Prostate gland (tissue), 2 donors: ENCODE results near the gene VKORC1L1. TPM values are rescaled to one million over a fixed set of nuclear protein-coding genes. Genes with fewer than 3 reads are reported as not detected.
"Not testable (repeated sequence)": the region's sequence is repeated elsewhere in the genome, so short reads cannot be mapped to it uniquely, and the experiment has no call there.

Experiments
- DNase-seq: peaks from one replicate; pipeline ENCODE4 v3.0.0-alpha.2; 2019; ENCODE audit warnings: low spot score
- H3K27ac ChIP-seq, 2 donors: fragments of 200-600 bp; sonication (generic); 2 replicates each; pipeline ENCODE4 v1.5.1; 2017 to 2019
- H3K27me3 ChIP-seq: fragments of 200-600 bp; sonication (generic); replicated peaks from 2 replicates; pipeline ENCODE4 v1.5.1; 2019; ENCODE audit not compliant: insufficient read depth
- H3K36me3 ChIP-seq, 2 donors: fragments of 200-600 bp; sonication (generic); 1 replicate in 1 of 2; 2 replicates in 1 of 2; pipeline versions ENCODE4 v1.5.1 to v1.8.1; 2017 to 2019
- H3K4me1 ChIP-seq: fragments of 200-600 bp; sonication (generic); replicated peaks from 2 replicates; pipeline ENCODE4 v1.5.1; 2019
- H3K4me3 ChIP-seq, 2 donors: fragments of 200-600 bp; sonication (generic); 2 replicates each; pipeline ENCODE4 v1.5.1; 2017 to 2019
- H3K9me3 ChIP-seq: fragments of 200-600 bp; sonication (generic); 2 replicates; pipeline ENCODE4 v1.5.1; 2017
- WGBS: methylation state at CpG from one replicate; pipeline ENCODE4 v1.1.5; 2018; 5-methylcytosine and 5-hydroxymethylcytosine counted together
- intact Hi-C: fragments of 100-400 bp; cut with DNase I; formaldehyde crosslinking; loops from one replicate; pipeline ENCODE4 v1.14.2; 2022
- total RNA-seq, 2 donors: library from RNA; depleted of rRNA; stranded (reverse); fragments of >200 nt; gene quantifications; one replicate each; pipeline ENCODE4 v1.1.0, GENCODE V29; 2016

VKORC1L1 gene
- total RNA-seq, 2 donors from 2014 or later: 10.7 to 17.3 TPM

DNA sequence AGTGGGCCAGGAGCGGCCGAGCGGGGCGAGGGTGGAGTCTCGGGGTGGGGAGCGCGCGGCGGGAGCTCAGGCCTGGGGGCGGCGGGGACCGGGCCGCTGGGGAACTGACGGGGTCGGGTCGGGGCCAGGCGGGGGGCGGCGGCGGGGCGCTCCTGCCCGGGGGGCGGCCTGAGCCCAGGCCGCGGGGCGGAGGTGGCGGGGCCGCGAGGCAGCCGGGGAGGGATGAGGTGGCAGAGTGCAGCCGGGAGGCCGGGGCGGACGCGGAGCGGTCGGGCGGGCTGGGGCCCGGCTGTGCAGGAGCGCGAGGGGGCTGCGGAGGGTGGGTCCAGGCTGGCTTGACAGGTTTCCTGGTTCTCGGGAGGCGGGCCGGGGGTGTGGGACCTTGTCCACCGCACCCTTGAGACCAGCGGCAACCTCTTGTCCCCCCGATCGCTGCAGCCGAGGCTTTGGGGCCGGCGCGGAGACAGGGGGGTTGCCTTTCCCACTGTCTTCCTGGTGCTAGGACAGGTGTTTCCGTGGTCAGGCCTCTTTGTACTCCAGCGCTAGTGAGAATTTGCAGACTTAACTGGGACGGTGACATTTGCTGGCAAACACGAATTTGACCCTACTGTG is 814 bp downstream of the VKORC1L1 start:
- peak overlapping the region; percentile 64 to 72 for H3K27ac ChIP-seq

DNA sequence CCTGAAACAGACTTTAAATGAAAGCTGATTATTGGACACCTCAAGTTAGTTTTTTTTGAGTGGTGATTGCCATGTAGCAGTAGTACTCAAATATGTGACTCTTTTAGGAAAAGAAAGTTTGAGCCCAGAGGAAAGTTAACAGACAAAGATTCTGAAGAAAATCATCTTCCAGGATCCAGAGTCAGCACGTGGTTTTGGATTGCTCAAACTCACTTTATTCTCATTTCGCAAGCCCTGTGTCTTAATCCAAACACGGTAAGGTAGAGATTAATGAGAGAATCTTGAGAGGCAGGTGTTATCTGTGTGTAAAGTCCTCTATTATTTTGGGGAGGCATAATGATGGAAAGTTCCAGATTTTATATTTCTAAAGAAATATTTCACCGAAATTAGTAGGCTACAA is 2.8 kb downstream of the VKORC1L1 start:
- H3K4me1 ChIP-seq, H3K27me3 ChIP-seq, DNase-seq, H3K27ac ChIP-seq, H3K36me3 ChIP-seq, H3K4me3 ChIP-seq, H3K9me3 ChIP-seq: not testable (repeated sequence)
- 88% methylated on average over 4 of the region's 4 CpGs for WGBS
- intact Hi-C loops: loop anchor here (10.0 kb wide), 1 partner anchor 109 kb away; the partner anchor contains the start of gene GUSB

More for the DNA sequence above, 814 bp downstream of the VKORC1L1 start:
- 0% methylated on average over 12 of the region's 57 CpGs for WGBS
- H3K36me3 ChIP-seq, H3K27me3 ChIP-seq, H3K4me1 ChIP-seq, DNase-seq, H3K9me3 ChIP-seq: not testable (repeated sequence)
- intact Hi-C loops: loop anchor here (10.0 kb wide), 1 partner anchor 111 kb away; the partner anchor contains the start of gene GUSB
- peak overlapping the region; percentile 82 to 89 for H3K4me3 ChIP-seq

DNA sequence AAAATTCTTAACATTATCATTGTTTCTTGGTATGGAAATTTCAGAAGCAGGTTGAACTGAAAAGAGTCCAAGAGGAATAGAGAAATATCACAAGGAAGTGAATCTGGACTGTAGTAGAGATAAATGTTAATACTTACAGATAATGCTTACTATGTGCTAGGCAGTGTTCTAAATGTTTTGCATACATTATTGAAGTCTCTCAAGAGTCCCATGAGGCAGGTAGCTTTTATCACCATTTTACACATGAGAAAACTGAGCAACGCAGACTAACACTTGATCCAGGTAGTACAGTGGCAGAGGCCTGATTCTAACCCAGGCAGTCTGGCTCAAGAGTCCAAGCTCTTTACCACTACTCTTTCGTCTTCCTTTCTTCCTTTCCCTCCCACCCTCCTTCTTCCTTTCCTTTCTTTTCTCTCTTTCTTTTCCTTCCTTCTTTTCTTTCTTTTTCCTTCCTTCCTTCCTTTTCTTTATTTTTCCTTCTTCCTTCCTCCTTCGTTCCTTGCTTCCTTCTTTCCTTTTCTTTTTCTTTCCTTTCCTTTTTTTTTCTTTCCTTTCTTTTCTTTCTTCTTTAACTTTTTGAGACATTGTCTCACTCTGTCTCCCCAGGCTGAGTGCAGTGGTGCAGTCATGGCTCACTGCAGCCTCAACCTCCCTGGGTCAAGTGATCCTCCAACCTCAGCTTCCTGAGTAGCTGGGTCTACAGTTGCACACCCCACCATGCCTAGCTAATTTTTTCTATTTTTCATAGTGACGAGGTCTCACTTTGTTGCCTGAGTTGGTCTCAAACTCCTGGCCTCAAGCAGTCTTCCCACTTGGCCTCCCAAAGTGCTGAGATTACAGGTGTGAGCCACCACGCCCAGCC is 6.6 kb downstream of the VKORC1L1 start:
- intact Hi-C loops: loop anchor here (10.0 kb wide), 1 partner anchor 105 kb away; the partner anchor contains the start of gene GUSB
- 81% methylated on average over 5 of the region's 5 CpGs for WGBS
- not testable (repeated sequence) for H3K4me1 ChIP-seq

DNA sequence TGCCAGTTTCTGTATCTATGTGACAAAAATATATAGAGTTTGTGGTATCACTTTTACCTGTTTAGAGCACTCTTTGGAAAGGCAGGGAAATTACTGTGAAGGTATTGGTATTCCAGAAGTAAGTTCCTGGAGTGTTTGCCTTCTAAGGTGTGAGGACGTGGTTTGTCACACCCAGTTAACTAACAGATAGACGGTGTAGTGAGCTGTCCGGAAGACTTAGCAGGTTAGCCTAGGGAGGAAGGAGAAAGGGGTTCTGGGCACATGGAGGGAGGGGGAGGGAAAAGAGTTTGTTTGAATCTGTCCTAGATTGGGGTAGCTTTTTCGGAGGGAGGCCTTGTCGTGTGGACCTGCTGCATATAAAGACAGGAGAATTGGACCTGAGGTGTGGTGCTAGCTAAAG is 7.4 kb downstream of the VKORC1L1 start:
- 85% methylated on average over 5 of the region's 5 CpGs for WGBS
- H3K4me1 ChIP-seq, H3K36me3 ChIP-seq, intact Hi-C loops, H3K9me3 ChIP-seq, H3K27me3 ChIP-seq, DNase-seq, H3K27ac ChIP-seq, H3K4me3 ChIP-seq: not testable (repeated sequence)

More for the DNA sequence above, 6.6 kb downstream of the VKORC1L1 start:
- H3K9me3 ChIP-seq, H3K36me3 ChIP-seq, H3K4me3 ChIP-seq, H3K27ac ChIP-seq, DNase-seq, H3K27me3 ChIP-seq: not testable (repeated sequence)

DNA sequence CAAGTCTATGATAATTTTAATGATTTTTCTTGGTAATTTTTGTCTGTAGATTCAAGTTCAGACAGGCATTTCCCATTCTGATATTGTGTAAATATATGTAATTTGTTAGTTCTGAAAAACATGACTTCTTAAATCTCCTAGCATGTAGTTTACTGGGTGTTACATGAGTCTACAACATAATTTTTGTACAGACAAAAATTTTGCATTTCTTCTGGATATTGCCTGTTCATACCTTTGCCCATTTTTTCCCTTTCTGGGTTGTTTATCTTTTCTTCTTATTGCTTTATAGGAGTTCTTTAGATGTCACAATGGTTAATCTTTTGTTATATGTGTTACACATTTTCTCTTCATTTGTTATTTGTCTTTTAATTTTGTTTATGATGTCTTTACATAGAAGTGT is 12.1 kb downstream of the VKORC1L1 start:
- intact Hi-C loops, H3K36me3 ChIP-seq, H3K27me3 ChIP-seq, H3K4me1 ChIP-seq, H3K4me3 ChIP-seq, DNase-seq, H3K9me3 ChIP-seq, H3K27ac ChIP-seq: not testable (repeated sequence)

DNA sequence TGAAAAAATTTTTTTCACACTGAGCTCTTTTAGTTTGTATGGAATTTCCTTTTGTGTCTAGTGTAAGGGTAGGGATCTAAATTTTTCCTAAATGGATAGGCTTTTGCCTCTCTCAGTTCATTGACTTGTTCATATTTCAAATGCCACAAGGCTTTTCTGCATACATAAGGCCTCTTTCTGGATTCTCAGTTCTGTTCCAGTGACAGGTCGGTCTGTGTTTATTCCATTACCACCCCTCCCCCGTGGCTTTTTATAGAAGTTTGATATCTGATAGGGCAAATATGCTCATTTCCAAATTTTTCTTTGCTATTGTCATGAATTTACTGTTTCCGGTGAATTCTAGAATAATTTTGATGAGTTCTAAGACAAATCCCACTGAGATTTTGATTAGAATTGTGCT is 12.7 kb downstream of the VKORC1L1 start:
- H3K4me3 ChIP-seq, H3K27ac ChIP-seq, intact Hi-C loops: not testable (repeated sequence)

DNA sequence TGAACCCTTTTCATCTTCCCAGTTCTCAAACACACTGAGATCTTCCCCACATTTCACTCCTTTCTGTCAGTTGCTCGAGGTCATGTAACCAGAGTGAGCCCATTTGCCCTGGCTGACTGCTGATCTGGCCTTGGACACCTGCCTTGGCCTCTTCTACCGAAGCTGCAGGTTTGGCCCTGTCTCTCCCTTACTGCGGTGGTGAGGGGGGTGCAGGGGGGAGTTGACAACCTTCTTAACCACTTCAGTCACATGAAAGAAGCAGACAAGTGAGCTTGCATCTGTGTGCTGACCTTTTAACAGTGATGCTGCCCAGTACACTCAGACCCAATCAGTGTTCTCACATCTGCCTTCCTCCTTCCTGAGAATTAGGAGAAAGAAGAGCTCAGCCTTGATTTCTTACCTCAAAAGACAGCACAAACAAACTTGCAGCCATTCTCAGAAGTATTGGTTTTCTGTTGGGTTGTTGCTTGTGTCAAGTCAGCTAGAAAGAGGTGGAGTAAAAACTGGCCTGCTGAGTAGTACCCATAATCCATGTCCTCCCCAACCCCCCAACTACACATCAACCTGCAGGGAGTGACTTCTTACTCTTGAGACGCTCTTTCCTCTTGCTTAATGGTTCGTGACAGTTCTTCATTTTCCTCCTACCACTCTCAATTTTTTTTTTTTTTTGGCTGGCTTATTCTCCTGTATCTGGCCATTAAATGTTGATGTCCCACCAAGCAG is 15.7 kb downstream of the VKORC1L1 start:
- 62% methylated on average over 5 of the region's 5 CpGs for WGBS
- H3K4me3 ChIP-seq, H3K36me3 ChIP-seq, DNase-seq, H3K27me3 ChIP-seq, H3K27ac ChIP-seq, H3K4me1 ChIP-seq, intact Hi-C loops, H3K9me3 ChIP-seq: not testable (repeated sequence)

More for the DNA sequence above, 12.7 kb downstream of the VKORC1L1 start:
- H3K27me3 ChIP-seq, H3K4me1 ChIP-seq, H3K9me3 ChIP-seq, H3K36me3 ChIP-seq, DNase-seq: not testable (repeated sequence)
- 82% methylated on average over 1 of the region's 3 CpGs for WGBS

DNA sequence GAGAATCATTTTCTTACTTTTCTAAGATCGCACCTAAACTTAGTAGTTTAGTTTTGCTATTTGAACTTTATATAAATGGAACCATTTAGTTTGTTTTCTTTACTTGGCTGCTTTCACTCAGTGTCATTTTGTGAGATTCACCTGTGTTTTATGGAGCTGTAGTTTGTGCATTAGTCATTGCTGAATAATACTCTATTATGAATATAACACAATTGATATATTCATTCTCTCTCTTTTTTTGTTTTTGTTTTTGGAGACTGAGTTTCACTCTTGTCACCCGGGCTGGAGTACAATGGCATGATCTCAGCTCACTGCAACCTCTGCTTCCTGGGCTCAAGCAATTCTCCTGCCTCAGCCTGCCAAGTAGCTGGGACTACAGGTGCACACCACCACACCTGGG is 16.8 kb downstream of the VKORC1L1 start:
- intact Hi-C loops, H3K4me1 ChIP-seq, H3K9me3 ChIP-seq, DNase-seq, H3K36me3 ChIP-seq, H3K27me3 ChIP-seq, H3K27ac ChIP-seq, H3K4me3 ChIP-seq: not testable (repeated sequence)
- 83% methylated on average over 2 of the region's 2 CpGs for WGBS
